Bronchial epithelial cell (primary cell): ENCODE measurements around the gene TAS2R14. TPM values are rescaled to one million over a fixed set of nuclear protein-coding genes. Genes with fewer than 3 reads are reported as not detected.

ENCODE experiments used
- DNase-seq: peaks from one replicate; pipeline ENCODE4 v3.0.0-alpha.2; 2010; ENCODE audit warnings: low read depth
- FAIRE-seq: peaks from 2 replicates; lab custom pipeline; 2011; peaks lifted over from hg19 to GRCh38; lab: Jason Lieb, UNC
- H3K27me3 ChIP-seq: 2 replicates; pipeline ENCODE4 v1.5.1; 2011; ENCODE audit warnings: low read length; ENCODE audit not compliant: control insufficient read depth, insufficient read depth
- H3K36me3 ChIP-seq: 2 replicates; pipeline ENCODE4 v1.5.1; 2011; ENCODE audit warnings: low read length; ENCODE audit not compliant: control insufficient read depth, insufficient read depth
- H3K4me3 ChIP-seq: 2 replicates; pipeline ENCODE4 v1.5.1; 2011; ENCODE audit warnings: mild to moderate bottlenecking, low read depth, low read length, control low read depth
- CTCF ChIP-seq: IDR thresholded peaks from 2 replicates; pipeline ENCODE4 v1.5.1; 2011; ENCODE audit warnings: mild to moderate bottlenecking, moderate library complexity, low read length, control low read depth, inconsistent platforms; ENCODE audit not compliant: insufficient read depth, severe bottlenecking
- total RNA-seq: library from RNA; depleted of rRNA; stranded (reverse); fragments of >200 nt; gene quantifications from 2 replicates; pipeline ENCODE4 v1.2.1, GENCODE V29; 2014

TAS2R14 gene
- total RNA-seq, 1 donor from 2014 or later, result 1.1 TPM

- no peak for FAIRE-seq
- no peak for TF ChIP-seq CTCF
- DNase-seq, result peak; percentile 37
- H3K4me3 ChIP-seq, result no peak overlapping the region
- H3K27me3 ChIP-seq, result no peaks in the 10 kb centered on the region
- no peaks in the 10 kb centered on the region for H3K36me3 ChIP-seq
Measured at GRCh38 chr12:10967409-10967808, 28.3 kb upstream of the TAS2R14 start.

- FAIRE-seq, result no peak
- TF ChIP-seq CTCF, result no peak
Measured at GRCh38 chr12:10966314-10966713, 27.3 kb upstream of the TAS2R14 start.

GRCh38 chr12:10965476-10965875 lies 26.4 kb upstream of the TAS2R14 start:
- H3K27me3 ChIP-seq, result no peaks in the 10 kb centered on the region
- DNase-seq (no peak), FAIRE-seq (no peak)
- no peak for TF ChIP-seq CTCF
- no peaks in the 10 kb centered on the region for H3K36me3 ChIP-seq
- H3K4me3 ChIP-seq, result no peak overlapping the region

More at GRCh38 chr12:10966314-10966713, 27.3 kb upstream of the TAS2R14 start:
- Histone ChIP-seq H3K4me3 (no peak overlapping the region), H3K27me3 (no peaks in the 10 kb centered on the region), H3K36me3 (no peaks in the 10 kb centered on the region)
- no peak for DNase-seq

GRCh38 chr12:10960211-10960610 lies 21.1 kb upstream of the TAS2R14 start:
- Histone ChIP-seq H3K27me3 (no peaks in the 10 kb centered on the region), H3K4me3 (no peak overlapping the region), H3K36me3 (no peaks in the 10 kb centered on the region)
- TF ChIP-seq CTCF, result no peak
- no peak for DNase-seq
- FAIRE-seq, result no peak

GRCh38 chr12:10959804-10960203 lies 20.7 kb upstream of the TAS2R14 start:
- no peak for TF ChIP-seq CTCF

GRCh38 chr12:10957741-10958140 lies 18.7 kb upstream of the TAS2R14 start:
- DNase-seq (no peak), FAIRE-seq (no peak)
- no peak overlapping the region for H3K4me3 ChIP-seq
- TF ChIP-seq CTCF, result no peak
- no peaks in the 10 kb centered on the region for H3K36me3 ChIP-seq
- H3K27me3 ChIP-seq, result no peaks in the 10 kb centered on the region

More at GRCh38 chr12:10959804-10960203, 20.7 kb upstream of the TAS2R14 start:
- H3K36me3 ChIP-seq, result no peaks in the 10 kb centered on the region
- FAIRE-seq, result no peak
- no peaks in the 10 kb centered on the region for H3K27me3 ChIP-seq
- DNase-seq, result no peak
- H3K4me3 ChIP-seq, result no peak overlapping the region
